Chondrocyte (in vitro differentiated cells): Measurements from ENCODE around the gene THEM4. TPM values are rescaled to one million over a fixed set of nuclear protein-coding genes. Genes with fewer than 3 reads are reported as not detected.

Source experiments
- DNase-seq: peaks from one replicate; pipeline ENCODE4 v3.0.0; 2021; ENCODE audit warnings: mixed read lengths, low spot score
- H3K27ac Mint-ChIP-seq: one replicate; pipeline ENCODE4 v1.8.0; 2021; ENCODE audit warnings: mild to moderate bottlenecking, moderate library complexity, mixed read lengths; ENCODE audit not compliant: unreplicated experiment
- H3K27me3 Mint-ChIP-seq: 2 replicates; pipeline ENCODE4 v1.8.0; 2021; ENCODE audit warnings: low read depth, mixed read lengths
- H3K36me3 Mint-ChIP-seq: 2 replicates; pipeline ENCODE4 v1.8.0; 2021; ENCODE audit warnings: low read depth, mixed read lengths
- H3K4me1 Mint-ChIP-seq: 2 replicates; pipeline ENCODE4 v1.8.0; 2021; ENCODE audit warnings: low read depth, mild to moderate bottlenecking, mixed read lengths
- H3K4me3 Mint-ChIP-seq: one replicate; pipeline ENCODE4 v1.8.0; 2021; ENCODE audit warnings: mild to moderate bottlenecking, moderate library complexity, mixed read lengths; ENCODE audit not compliant: unreplicated experiment
- H3K9me3 Mint-ChIP-seq: 2 replicates; pipeline ENCODE4 v1.8.0; 2021; ENCODE audit warnings: low read depth, mixed read lengths
- CTCF ChIP-seq: fragments of 200-600 bp; sonication (generic); IDR thresholded peaks from 2 replicates; pipeline ENCODE4 v1.5.0; 2021; ENCODE audit warnings: antibody characterized with exemption, mild to moderate bottlenecking, moderate library complexity
- total RNA-seq: library from RNA; stranded (reverse); gene quantifications from 3 replicates; pipeline ENCODE4 v1.2.1, GENCODE V29; 2021

Gene THEM4
- total RNA-seq, 1 donor from 2014 or later, result 6.9 TPM

- Mint-ChIP-seq H3K27ac (no peak overlapping the region), H3K27me3 (no peaks in the 10 kb centered on the region), H3K4me3 (no peak overlapping the region), H3K36me3 (no peaks in the 10 kb centered on the region), H3K4me1 (peaks cover 22% of the 10 kb centered on the region), H3K9me3 (no peaks in the 10 kb centered on the region)
- TF ChIP-seq CTCF, result no peak
- no peak for DNase-seq
Observed at GRCh38 chr1:151939779-151940178, 30.5 kb upstream of the THEM4 start.

GRCh38 chr1:151939141-151939540 is 29.8 kb upstream of the THEM4 start:
- Mint-ChIP-seq H3K36me3 (no peaks in the 10 kb centered on the region), H3K27ac (peak overlapping the region; percentile 27), H3K4me3 (no peak overlapping the region), H3K4me1 (peaks cover 24% of the 10 kb centered on the region), H3K9me3 (no peaks in the 10 kb centered on the region), H3K27me3 (no peaks in the 10 kb centered on the region)
- no peak for DNase-seq
- no peak for TF ChIP-seq CTCF

- Mint-ChIP-seq H3K4me1 (peaks cover 22% of the 10 kb centered on the region), H3K27me3 (peaks cover 6% of the 10 kb centered on the region), H3K9me3 (no peaks in the 10 kb centered on the region), H3K4me3 (no peak overlapping the region), H3K27ac (peak overlapping the region; percentile 45), H3K36me3 (no peaks in the 10 kb centered on the region)
- DNase-seq, result no peak
- no peak for TF ChIP-seq CTCF
Observed at GRCh38 chr1:151936653-151937052, 27.3 kb upstream of the THEM4 start.

GRCh38 chr1:151935894-151936602 is 26.7 kb upstream of the THEM4 start:
- H3K36me3 Mint-ChIP-seq, result no peaks in the 10 kb centered on the region
- H3K9me3 Mint-ChIP-seq, result no peaks in the 10 kb centered on the region
- DNase-seq, result no peak
- H3K27ac Mint-ChIP-seq, result no peak overlapping the region
- no peak overlapping the region for H3K4me3 Mint-ChIP-seq
- peaks cover 16% of the 10 kb centered on the region for H3K4me1 Mint-ChIP-seq
- TF ChIP-seq CTCF, result no peak
- H3K27me3 Mint-ChIP-seq, result peaks cover 7% of the 10 kb centered on the region

- no peak overlapping the region for H3K27ac Mint-ChIP-seq
- no peaks in the 10 kb centered on the region for H3K9me3 Mint-ChIP-seq
- H3K4me1 Mint-ChIP-seq, result peaks cover 11% of the 10 kb centered on the region
- H3K27me3 Mint-ChIP-seq, result peaks cover 11% of the 10 kb centered on the region
- H3K36me3 Mint-ChIP-seq, result no peaks in the 10 kb centered on the region
- H3K4me3 Mint-ChIP-seq, result no peak overlapping the region
- TF ChIP-seq CTCF, result no peak
- DNase-seq, result no peak
Observed at GRCh38 chr1:151935154-151935553, 25.8 kb upstream of the THEM4 start.
